Mesodermal cell (in vitro differentiated cells): ENCODE measurements around the gene CCNL2.

Experiments
- H3K27ac ChIP-seq: 2 replicates; pipeline ENCODE4 v1.7.0; 2013; ENCODE audit warnings: mild to moderate bottlenecking, low read depth, low read length, moderate library complexity; ENCODE audit not compliant: severe bottlenecking
- H3K36me3 ChIP-seq: 2 replicates; pipeline ENCODE4 v1.7.1; 2013; ENCODE audit warnings: mild to moderate bottlenecking, low read length, moderate library complexity; ENCODE audit not compliant: control insufficient read depth, insufficient read depth
- H3K4me1 ChIP-seq: one replicate; pipeline ENCODE4 v1.7.1; 2013; ENCODE audit warnings: mild to moderate bottlenecking, low read length; ENCODE audit not compliant: insufficient read depth, control insufficient read depth, poor library complexity, severe bottlenecking
- H3K4me3 ChIP-seq: 2 replicates; pipeline ENCODE4 v1.7.0; 2013; ENCODE audit warnings: low read length, control low read depth, mild to moderate bottlenecking; ENCODE audit not compliant: insufficient read depth, poor library complexity, severe bottlenecking; ENCODE audit errors: extremely low read depth
- H3K9me3 ChIP-seq: 2 replicates; pipeline ENCODE4 v1.7.1; 2013; ENCODE audit warnings: mild to moderate bottlenecking, low read length, moderate library complexity; ENCODE audit not compliant: control insufficient read depth
- WGBS, 2 experiments: methylation state at CpG; one replicate each; pipeline ENCODE4 v1.1.5; 2013; ENCODE audit warnings: missing lambda C conversion rate in 2 of 2; ENCODE audit not compliant: insufficient coverage in 2 of 2; 5-methylcytosine and 5-hydroxymethylcytosine counted together

CCNL2 gene

GRCh38 chr1:1425426-1425752, 26.3 kb upstream of the CCNL2 start:
- WGBS, 2 experiments: 68 to 83% methylated on average over 7 to 8 of the region's 12 CpGs
- Histone ChIP-seq H3K4me1 (peaks cover 47% of the 10 kb centered on the region), H3K36me3 (no peaks in the 10 kb centered on the region), H3K4me3 (no peak overlapping the region), H3K9me3 (no peaks in the 10 kb centered on the region), H3K27ac (no peak overlapping the region)

GRCh38 chr1:1424707-1425106, 25.6 kb upstream of the CCNL2 start:
- Histone ChIP-seq H3K4me3 (no peak overlapping the region), H3K9me3 (no peaks in the 10 kb centered on the region), H3K4me1 (peaks cover 41% of the 10 kb centered on the region), H3K27ac (peak overlapping the region; percentile 1), H3K36me3 (no peaks in the 10 kb centered on the region)
- 94 to 99% methylated on average over 14 of the region's 15 CpGs for whole genome bisulfite sequencing, 2 experiments

- Histone ChIP-seq H3K36me3 (no peaks in the 10 kb centered on the region), H3K9me3 (no peaks in the 10 kb centered on the region), H3K4me3 (no peak overlapping the region), H3K27ac (peak overlapping the region; percentile 50), H3K4me1 (peaks cover 35% of the 10 kb centered on the region)
- WGBS, 2 experiments: 94 to 100% methylated on average over 5 of the region's 7 CpGs
Measured at GRCh38 chr1:1423245-1423597, 24.1 kb upstream of the CCNL2 start.

GRCh38 chr1:1422465-1423244, 23.5 kb upstream of the CCNL2 start:
- H3K9me3 ChIP-seq: no peaks in the 10 kb centered on the region
- WGBS, 2 experiments: 73 to 85% methylated on average over 25 to 27 of the region's 29 CpGs
- peaks cover 35% of the 10 kb centered on the region for H3K4me1 ChIP-seq
- peak overlapping the region; percentile 85 for H3K27ac ChIP-seq
- H3K4me3 ChIP-seq: no peak overlapping the region
- H3K36me3 ChIP-seq: no peaks in the 10 kb centered on the region

- Histone ChIP-seq H3K9me3 (no peaks in the 10 kb centered on the region), H3K4me3 (no peak overlapping the region), H3K4me1 (peaks cover 35% of the 10 kb centered on the region), H3K36me3 (no peaks in the 10 kb centered on the region), H3K27ac (peak overlapping the region; percentile 85)
- 96 to 100% methylated on average over 1 to 3 of the region's 7 CpGs for WGBS, 2 experiments
Measured at GRCh38 chr1:1421907-1422464, 22.9 kb upstream of the CCNL2 start.

GRCh38 chr1:1421147-1421906, 22.2 kb upstream of the CCNL2 start, which contains the start of gene ANKRD65:
TSS of gene ANKRD65 (minus strand) at chr1:1421276. CDS start at chr1:1421005, 271 bp downstream.
- 89 to 91% methylated on average over 13 of the region's 18 CpGs for WGBS, 2 experiments
- Histone ChIP-seq H3K27ac (peak within 1 kb of the TSS; percentile 85), H3K4me1 (peaks cover 29% of the 10 kb centered on the region), H3K4me3 (no peak within 1 kb of the TSS), H3K36me3 (no peaks in the 10 kb centered on the region), H3K9me3 (no peaks in the 10 kb centered on the region)

GRCh38 chr1:1420654-1421141, 21.6 kb upstream of the CCNL2 start:
- Histone ChIP-seq H3K36me3 (no peaks in the 10 kb centered on the region), H3K4me1 (peaks cover 23% of the 10 kb centered on the region), H3K4me3 (no peak overlapping the region), H3K27ac (peak overlapping the region; percentile 29), H3K9me3 (no peaks in the 10 kb centered on the region)
- WGBS, 2 experiments: 95 to 100% methylated on average over 6 of the region's 12 CpGs

- H3K36me3 ChIP-seq: no peaks in the 10 kb centered on the region
- peaks cover 20% of the 10 kb centered on the region for H3K4me1 ChIP-seq
- H3K4me3 ChIP-seq: no peak overlapping the region
- H3K9me3 ChIP-seq: no peaks in the 10 kb centered on the region
- WGBS, 2 experiments: 78 to 84% methylated on average over 91 to 107 of the region's 112 CpGs
- H3K27ac ChIP-seq: no peak overlapping the region
Measured at GRCh38 chr1:1419813-1420653, 20.9 kb upstream of the CCNL2 start.

- H3K4me1 ChIP-seq: peaks cover 20% of the 10 kb centered on the region
- 93 to 97% methylated on average over 17 to 21 of the region's 21 CpGs for WGBS, 2 experiments
- no peak overlapping the region for H3K4me3 ChIP-seq
Measured at GRCh38 chr1:1419363-1419812, 20.3 kb upstream of the CCNL2 start.

More at GRCh38 chr1:1419363-1419812, 20.3 kb upstream of the CCNL2 start:
- Histone ChIP-seq H3K36me3 (no peaks in the 10 kb centered on the region), H3K27ac (peak overlapping the region; percentile 16), H3K9me3 (no peaks in the 10 kb centered on the region)
